Vein endothelial cell (primary cell): Measurements from ENCODE around the gene C1RL. TPM values are rescaled to one million over a fixed set of nuclear protein-coding genes. Genes with fewer than 3 reads are reported as not detected.

Experiments
- small RNA-seq: library from RNA; depleted of rRNA; stranded (forward); fragments of <200 nt; gene quantifications from one replicate; pipeline ENCODE3, GENCODE V24; 2012
- total RNA-seq: library from RNA; depleted of rRNA; stranded (reverse); fragments of >200 nt; gene quantifications from 2 replicates; pipeline ENCODE4 v1.2.3, GENCODE V29; 2012

Gene C1RL
- total RNA-seq = 26.7 and 40.5 TPM in 2 replicates

GRCh38 chr12:7108796-7109571 is at the start of gene C1RL:
Gene C1RL (minus strand): TSS chr12:7109214. CDS start chr12:7109180, 34 bp downstream.

DNA sequence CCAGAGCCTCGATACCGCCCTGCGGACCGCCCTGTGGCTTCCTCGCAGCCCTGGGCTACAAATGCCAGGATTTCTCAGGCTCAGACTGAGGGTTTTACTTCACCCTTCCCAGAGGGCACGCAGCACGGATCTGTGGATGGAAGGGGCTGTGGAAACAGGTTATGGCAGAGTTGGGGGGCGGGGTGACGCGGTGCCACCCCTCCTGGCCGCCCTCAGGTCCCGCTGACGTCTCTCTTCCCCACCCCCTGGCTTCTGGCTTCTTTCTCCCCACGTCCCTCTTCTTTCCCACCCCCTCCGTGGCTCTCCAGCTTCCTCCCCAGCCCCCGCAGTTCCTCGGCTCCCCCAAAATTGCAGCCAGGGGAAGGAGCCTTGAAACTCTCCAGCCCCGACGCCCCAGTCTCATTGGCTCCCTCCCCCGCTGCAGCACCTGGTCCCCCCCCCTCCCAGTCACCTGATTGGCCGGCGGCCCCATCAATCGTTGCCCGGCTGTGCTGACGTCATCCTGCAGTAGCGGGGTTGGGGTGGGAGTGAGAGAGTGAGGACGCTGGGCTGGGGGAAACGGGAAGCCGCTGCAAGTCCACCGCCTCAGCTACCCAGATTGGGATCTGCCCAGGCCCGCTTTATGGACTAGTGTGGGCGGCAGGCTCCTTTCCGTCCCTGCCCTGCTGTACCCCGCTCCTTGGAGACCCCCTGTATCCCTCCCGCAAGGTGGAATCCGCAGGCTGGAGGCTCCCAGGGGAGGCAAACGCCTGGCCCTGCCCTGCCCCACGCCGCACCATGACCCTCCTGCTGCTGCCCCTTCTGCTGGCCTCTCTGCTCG is 21.1 kb upstream of the C1RL start, which contains the start of gene CLSTN3:
CLSTN3 (plus strand) TSS at position 500 of the 820 bp plus-strand sequence; CDS start at position 778, 278 bp downstream.

DNA sequence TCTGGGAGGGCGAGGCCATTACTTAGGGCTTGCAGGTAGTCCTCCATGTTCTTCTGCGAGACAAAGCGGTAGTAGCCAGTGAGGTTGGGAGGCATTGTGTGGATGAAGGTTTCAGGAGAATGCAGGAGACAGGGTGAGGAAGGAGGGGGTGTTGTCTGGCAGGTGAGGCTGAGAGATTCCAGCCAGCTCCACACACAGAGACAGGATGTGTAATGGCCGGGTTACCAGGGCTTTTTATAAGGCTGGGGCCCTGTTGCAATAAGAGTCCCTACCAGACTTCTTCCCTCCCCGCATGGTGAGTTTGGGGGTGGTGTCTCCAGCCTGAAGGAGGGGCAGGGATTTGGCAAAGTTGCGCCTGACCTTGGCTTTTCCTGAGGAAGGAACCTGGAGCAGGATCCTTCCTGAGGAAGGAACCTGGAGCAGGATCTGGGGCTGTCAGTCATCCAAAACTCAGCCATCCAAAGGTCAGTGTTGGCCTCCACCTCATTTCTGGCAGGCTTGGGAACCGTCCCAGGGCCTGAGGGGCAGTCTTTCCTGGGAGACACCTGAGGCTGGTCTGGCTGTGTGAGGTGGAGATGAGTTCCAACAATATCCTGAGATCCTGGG is 19.8 kb upstream of the C1RL start, which contains the start of gene RBP5:
RBP5 (minus strand) TSS at position 209 of the 606 bp plus-strand sequence; CDS start at position 95, 114 bp downstream.

GRCh38 chr12:7092229-7092985 is 16.6 kb downstream of the C1RL start, which contains the start of gene C1R:
Gene C1R (minus strand): TSS chr12:7092445. CDS start chr12:7092388, 57 bp downstream.

GRCh38 chr12:7060353-7060954 is 48.6 kb downstream of the C1RL start, which contains the start of gene C1S:
Gene C1S (plus strand): TSS chr12:7060718. CDS start chr12:7061913, 1,195 bp downstream.

Small RNA genes lying within 50 kb of the gene (small RNA-seq; reads per million reads assigned to genes)
- gene RNU6-485P = not detected

Other genes with a start within 250 kb of the C1RL start
- 757 and 836 TPM in 2 replicates for gene TPI1, start 241.7 kb downstream of the C1RL start, total RNA-seq
- gene SPSB2, start 235.9 kb downstream of the C1RL start, total RNA-seq = 3.3 and 4.3 TPM in 2 replicates
- gene LRRC23, start 204.4 kb downstream of the C1RL start, total RNA-seq = 2.5 and 2.9 TPM in 2 replicates
- 3.1 and 5.6 TPM in 2 replicates for gene ENO2, start 194.6 kb downstream of the C1RL start, total RNA-seq
- gene ATN1, start 181.3 kb downstream of the C1RL start, total RNA-seq = 14.9 and 17.3 TPM in 2 replicates
- gene RNU7-1, start 165.4 kb downstream of the C1RL start, total RNA-seq = not detected in 2 replicates
- 62.0 and 91.1 TPM in 2 replicates for gene C12orf57, start 165.2 kb downstream of the C1RL start, total RNA-seq
- 1.2 and 2.0 TPM in 2 replicates for gene PTPN6, start 157.9 kb downstream of the C1RL start, total RNA-seq
- 257 and 283 TPM in 2 replicates for gene PHB2, start 138.6 kb downstream of the C1RL start, total RNA-seq
- 31.0 and 36.5 TPM in 2 replicates for gene EMG1, start 138.3 kb downstream of the C1RL start, total RNA-seq
- 7.8 and 13.4 TPM in 2 replicates for gene LPCAT3, start 90.7 kb downstream of the C1RL start, total RNA-seq
- 0.48 and 0.98 TPM in 2 replicates for gene C1S, start 48.5 kb downstream of the C1RL start, total RNA-seq
- gene C1R, start 16.8 kb downstream of the C1RL start, total RNA-seq = 0.65 and 1.1 TPM in 2 replicates
- gene RBP5, start 19.7 kb upstream of the C1RL start, total RNA-seq = not detected in 2 replicates
- gene CLSTN3, start 21.2 kb upstream of the C1RL start, total RNA-seq = 22.8 and 30.4 TPM in 2 replicates
- 31.0 and 36.3 TPM in 2 replicates for gene PEX5, start 80.5 kb upstream of the C1RL start, total RNA-seq
- not detected in 2 replicates for gene ACSM4, start 194.9 kb upstream of the C1RL start, total RNA-seq